ENCODE results near the gene PPA2.

DNA sequence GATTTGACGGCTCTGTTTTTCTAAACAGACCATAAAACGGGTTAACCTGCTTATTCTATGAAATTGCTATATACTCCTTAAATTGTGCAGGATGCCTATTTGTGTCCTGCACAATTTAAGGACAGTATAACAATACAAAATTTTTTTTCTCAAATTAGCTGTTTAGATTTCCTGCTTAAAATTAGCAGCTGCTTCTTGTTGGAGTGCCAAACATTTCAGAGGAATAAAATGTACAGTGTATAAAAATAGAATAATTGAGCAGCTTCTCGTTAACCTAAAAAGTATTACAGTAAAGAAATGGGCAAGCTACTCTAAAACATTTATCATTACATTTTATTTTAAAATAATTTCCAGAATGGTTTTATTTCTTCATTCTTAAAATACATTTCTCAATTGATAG is 100.5 kb downstream of the PPA2 start:
- TF ChIP-seq POLR2AphosphoS5 (IDR thresholded peaks at IDR 0.05) (no peak), CTCF (IDR thresholded peaks at IDR 0.05) (no peak)
